ENCODE results near the gene SH3BP2. TPM values are rescaled to one million over a fixed set of nuclear protein-coding genes. Genes with fewer than 3 reads are reported as not detected.

The SH3BP2 gene
- total RNA-seq, 1 donor from 2014 or later, result 150 TPM

DNA sequence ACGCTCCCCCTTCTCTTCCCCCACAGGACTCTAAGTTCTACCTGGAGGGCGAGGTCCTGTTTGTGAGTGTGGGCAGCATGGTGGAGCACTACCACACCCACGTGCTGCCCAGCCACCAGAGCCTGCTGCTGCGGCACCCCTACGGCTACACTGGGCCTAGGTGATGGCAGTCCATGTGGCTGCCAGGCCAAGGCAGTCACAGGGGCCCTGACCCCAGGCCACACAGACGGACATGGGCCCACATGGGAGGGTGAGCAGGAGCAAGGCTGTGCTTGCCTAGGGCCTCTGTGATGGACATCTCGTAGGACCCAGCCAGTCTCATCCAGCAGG, 40.8 kb downstream of the SH3BP2 start:
- H3K4me1 Mint-ChIP-seq (ENCODE audit: unreplicated experiment), result peaks cover 5% of the 10 kb centered on the region
- H3K4me3 Mint-ChIP-seq (ENCODE audit: unreplicated experiment), result no peak overlapping the region
- H3K36me3 Mint-ChIP-seq (ENCODE audit: low read depth, unreplicated experiment), result peaks cover 28% of the 10 kb centered on the region
- H3K27me3 Mint-ChIP-seq (ENCODE audit: unreplicated experiment), result peaks cover 8% of the 10 kb centered on the region
- H3K27ac Mint-ChIP-seq (ENCODE audit: unreplicated experiment), result no peak overlapping the region
- no peak for DNase-seq (ENCODE audit: low spot score)
- no peaks in the 10 kb centered on the region for H3K9me3 Mint-ChIP-seq (ENCODE audit: unreplicated experiment)
- TF ChIP-seq, protein P1, sequence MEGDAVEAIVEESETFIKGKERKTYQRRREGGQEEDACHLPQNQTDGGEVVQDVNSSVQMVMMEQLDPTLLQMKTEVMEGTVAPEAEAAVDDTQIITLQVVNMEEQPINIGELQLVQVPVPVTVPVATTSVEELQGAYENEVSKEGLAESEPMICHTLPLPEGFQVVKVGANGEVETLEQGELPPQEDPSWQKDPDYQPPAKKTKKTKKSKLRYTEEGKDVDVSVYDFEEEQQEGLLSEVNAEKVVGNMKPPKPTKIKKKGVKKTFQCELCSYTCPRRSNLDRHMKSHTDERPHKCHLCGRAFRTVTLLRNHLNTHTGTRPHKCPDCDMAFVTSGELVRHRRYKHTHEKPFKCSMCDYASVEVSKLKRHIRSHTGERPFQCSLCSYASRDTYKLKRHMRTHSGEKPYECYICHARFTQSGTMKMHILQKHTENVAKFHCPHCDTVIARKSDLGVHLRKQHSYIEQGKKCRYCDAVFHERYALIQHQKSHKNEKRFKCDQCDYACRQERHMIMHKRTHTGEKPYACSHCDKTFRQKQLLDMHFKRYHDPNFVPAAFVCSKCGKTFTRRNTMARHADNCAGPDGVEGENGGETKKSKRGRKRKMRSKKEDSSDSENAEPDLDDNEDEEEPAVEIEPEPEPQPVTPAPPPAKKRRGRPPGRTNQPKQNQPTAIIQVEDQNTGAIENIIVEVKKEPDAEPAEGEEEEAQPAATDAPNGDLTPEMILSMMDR (IDR thresholded peaks at IDR 0.05; ENCODE audit: unreplicated experiment), result no peak

DNA sequence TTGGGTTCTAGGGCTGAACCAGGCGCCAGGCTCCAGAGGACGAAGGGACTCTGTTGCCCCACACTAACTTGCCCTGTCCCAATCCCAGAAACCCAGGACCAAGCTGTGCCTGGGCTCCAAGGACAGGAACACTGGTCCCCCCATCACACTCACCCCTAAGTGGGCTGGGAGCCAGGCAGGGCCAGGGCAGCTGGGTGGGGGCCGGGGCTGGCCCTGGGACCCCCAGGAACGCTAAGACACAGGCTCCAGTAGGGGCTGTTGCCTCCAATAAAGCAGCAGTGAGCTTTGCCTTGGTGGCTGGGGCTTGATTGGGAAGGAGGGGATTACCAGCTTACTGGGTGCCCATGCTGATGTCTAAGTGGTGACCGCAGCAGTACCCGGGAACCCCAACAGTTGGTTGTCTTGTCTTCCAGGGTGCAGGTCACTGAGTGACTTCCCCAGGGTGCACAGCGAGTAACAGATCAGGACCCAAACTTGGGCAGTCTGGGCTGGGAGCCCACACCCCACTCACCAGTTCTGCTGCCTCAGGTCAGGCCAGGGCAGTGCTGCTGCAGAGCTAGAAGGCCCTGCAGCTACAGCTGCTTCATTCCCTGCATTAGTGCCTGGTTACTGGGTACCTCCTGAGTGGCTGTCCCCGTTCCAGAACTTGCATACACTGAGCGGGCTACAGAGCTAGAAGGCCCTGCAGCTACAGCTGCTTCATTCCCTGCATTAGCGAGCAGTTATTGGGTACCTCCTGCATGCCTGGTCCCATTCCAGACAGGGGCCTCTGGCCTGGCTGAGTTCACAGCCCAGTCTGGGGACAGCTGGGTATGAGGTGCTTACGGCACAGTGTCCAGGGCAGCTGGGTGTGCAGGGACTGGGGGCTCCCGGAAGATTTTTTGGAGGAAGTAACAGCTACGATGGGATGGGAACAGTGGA, 41.4 kb downstream of the SH3BP2 start:
- peaks cover 27% of the 10 kb centered on the region for H3K36me3 Mint-ChIP-seq (ENCODE audit: low read depth, unreplicated experiment)
- no peak overlapping the region for H3K4me3 Mint-ChIP-seq (ENCODE audit: unreplicated experiment)

DNA sequence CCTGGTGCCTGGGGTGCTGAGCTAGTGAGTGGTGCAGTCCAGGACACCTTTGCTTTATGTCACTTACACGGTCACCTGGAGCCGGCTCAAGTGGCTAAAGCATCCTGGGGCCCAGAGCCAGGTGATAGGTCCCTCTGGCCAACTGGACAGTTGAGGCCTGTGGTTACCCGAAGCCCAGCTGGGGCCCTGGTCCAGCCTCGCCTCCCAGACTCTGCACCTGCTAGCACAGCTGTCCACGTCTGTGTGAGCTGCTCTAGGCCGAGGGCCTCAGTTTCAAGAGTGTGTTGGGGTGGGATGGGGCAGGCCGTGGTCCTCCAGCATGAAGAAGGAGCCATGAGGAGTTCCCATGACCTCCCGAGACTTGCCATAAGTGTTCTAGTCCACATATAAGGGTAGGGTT, 43.1 kb downstream of the SH3BP2 start:
- Mint-ChIP-seq H3K4me3 (ENCODE audit: unreplicated experiment) (no peak overlapping the region), H3K4me1 (ENCODE audit: unreplicated experiment) (peaks cover 5% of the 10 kb centered on the region), H3K36me3 (ENCODE audit: low read depth, unreplicated experiment) (peaks cover 31% of the 10 kb centered on the region), H3K9me3 (ENCODE audit: unreplicated experiment) (no peaks in the 10 kb centered on the region), H3K27ac (ENCODE audit: unreplicated experiment) (no peak overlapping the region), H3K27me3 (ENCODE audit: unreplicated experiment) (peaks cover 2% of the 10 kb centered on the region)
- DNase-seq (ENCODE audit: low spot score), result no peak
- TF ChIP-seq, protein P1 (IDR thresholded peaks at IDR 0.05; ENCODE audit: unreplicated experiment), result no peak

More for the DNA sequence above, 41.4 kb downstream of the SH3BP2 start:
- Mint-ChIP-seq H3K27ac (ENCODE audit: unreplicated experiment) (no peak overlapping the region), H3K4me1 (ENCODE audit: unreplicated experiment) (peaks cover 5% of the 10 kb centered on the region), H3K9me3 (ENCODE audit: unreplicated experiment) (no peaks in the 10 kb centered on the region), H3K27me3 (ENCODE audit: unreplicated experiment) (peaks cover 4% of the 10 kb centered on the region)
- TF ChIP-seq, protein P1 (IDR thresholded peaks at IDR 0.05; ENCODE audit: unreplicated experiment), result no peak
- DNase-seq (ENCODE audit: low spot score), result no peak

DNA sequence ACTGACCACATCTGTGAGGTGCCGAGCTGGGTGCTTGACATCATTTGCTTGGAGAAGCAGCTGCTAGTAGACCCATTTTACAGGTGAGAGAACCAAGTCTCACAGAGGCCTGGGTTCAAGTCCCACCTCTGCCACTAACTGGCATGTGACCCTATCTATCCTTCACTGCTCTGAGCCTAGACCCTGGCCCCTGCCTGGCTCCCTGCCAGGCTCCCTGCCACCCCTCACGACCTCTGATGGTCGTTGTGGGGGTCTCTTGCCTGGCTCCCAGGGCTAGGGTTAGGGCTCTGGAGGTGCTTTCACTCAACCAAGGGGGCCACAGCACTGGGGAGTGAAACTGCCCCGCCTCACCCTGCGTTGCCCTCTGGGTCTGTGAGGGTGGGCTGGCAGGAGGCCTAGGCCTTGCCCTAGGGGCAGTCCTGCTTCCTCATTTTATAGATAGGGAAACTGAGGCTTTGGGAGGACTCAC, 43.5 kb downstream of the SH3BP2 start:
- no peak overlapping the region for H3K27ac Mint-ChIP-seq (ENCODE audit: unreplicated experiment)
- no peak overlapping the region for H3K4me3 Mint-ChIP-seq (ENCODE audit: unreplicated experiment)
- TF ChIP-seq, protein P1 (IDR thresholded peaks at IDR 0.05; ENCODE audit: unreplicated experiment), result no peak
- no peaks in the 10 kb centered on the region for H3K9me3 Mint-ChIP-seq (ENCODE audit: unreplicated experiment)
- DNase-seq (ENCODE audit: low spot score), result no peak
- H3K4me1 Mint-ChIP-seq (ENCODE audit: unreplicated experiment), result peaks cover 5% of the 10 kb centered on the region
- H3K36me3 Mint-ChIP-seq (ENCODE audit: low read depth, unreplicated experiment), result peaks cover 31% of the 10 kb centered on the region
- peaks cover 2% of the 10 kb centered on the region for H3K27me3 Mint-ChIP-seq (ENCODE audit: unreplicated experiment)
